SKM-1 treated with dmso at 0.1 percent for 144 hours (cell line): Measurements from ENCODE around the gene FAM120C.
A peak's percentile ranks its signal among the peaks of the same experiment; 100 is the strongest.

Experiments
- DNase-seq: peaks from one replicate; lab custom pipeline; 2025; ENCODE audit not compliant: unreplicated experiment; lab: John Stamatoyannopoulos, UW

Gene FAM120C

GRCh38 chrX:54044126-54044876 lies 138.8 kb downstream of the FAM120C start, which contains the start of gene PHF8:
TSS of gene PHF8 (minus strand) at chrX:54044473. CDS start at chrX:54042728, 1,745 bp downstream.
- peak; percentile 83 for DNase-seq

- DNase-seq: no peak
Observed at GRCh38 chrX:54043541-54044125, 139.4 kb downstream of the FAM120C start.

- no peak for DNase-seq
Observed at GRCh38 chrX:54043056-54043455, 140.0 kb downstream of the FAM120C start.

- no peak for DNase-seq
Observed at GRCh38 chrX:54042609-54043021, 140.4 kb downstream of the FAM120C start.

GRCh38 chrX:54030329-54030728 lies 152.7 kb downstream of the FAM120C start:
- no peak for DNase-seq

GRCh38 chrX:54029529-54030143 lies 153.4 kb downstream of the FAM120C start:
- no peak for DNase-seq

- DNase-seq: no peak
Observed at GRCh38 chrX:54024350-54024749, 158.7 kb downstream of the FAM120C start.
